GM06990 (cell line): Measurements from ENCODE around the gene AHCYL2.

Experiments used
- DNase-seq: peaks from one replicate; pipeline ENCODE4 v3.0.0-alpha.2; 2011; ENCODE audit not compliant: insufficient read length; ENCODE audit errors: extremely low read depth
- H3K27me3 ChIP-seq: replicated peaks from 2 replicates; pipeline ENCODE4 v1.6.0; 2011; ENCODE audit warnings: low read length; ENCODE audit not compliant: control insufficient read depth, insufficient read depth
- H3K36me3 ChIP-seq: 2 replicates; pipeline ENCODE4 v1.5.1; 2011; ENCODE audit warnings: low read length; ENCODE audit not compliant: control insufficient read depth, insufficient read depth
- H3K4me3 ChIP-seq: replicated peaks from 2 replicates; pipeline ENCODE4 v1.5.1; 2011; ENCODE audit warnings: low read depth, mild to moderate bottlenecking, control low read depth, low read length
- CTCF ChIP-seq: IDR thresholded peaks from 2 replicates; pipeline ENCODE4 v1.5.1; 2011; ENCODE audit warnings: low read length, control low read depth, mild to moderate bottlenecking, inconsistent platforms; ENCODE audit not compliant: insufficient read depth, poor library complexity, severe bottlenecking

AHCYL2 gene

DNA sequence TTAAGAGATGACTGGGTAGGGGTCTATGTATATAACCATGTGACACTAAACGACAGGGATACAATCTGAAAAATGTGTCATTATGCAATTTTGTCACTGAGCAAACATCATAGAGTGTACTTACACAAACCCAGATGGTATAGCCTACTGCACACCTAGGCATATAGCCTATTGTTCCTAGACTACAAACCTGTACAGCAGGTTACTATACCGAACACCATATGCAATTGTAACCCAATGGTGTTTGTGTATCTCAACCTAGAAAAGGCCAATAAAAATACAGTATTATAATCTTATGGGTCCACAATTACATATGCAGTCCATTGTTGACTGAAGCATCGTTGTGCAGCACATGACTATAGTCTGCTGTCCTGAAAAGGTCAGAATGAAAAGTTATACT is 232.3 kb downstream of the AHCYL2 start:
- Histone ChIP-seq H3K27me3 (no peaks in the 10 kb centered on the region), H3K36me3 (peaks cover 2% of the 10 kb centered on the region), H3K4me3 (no peak overlapping the region)
- no peak for DNase-seq
- no peak for TF ChIP-seq CTCF

DNA sequence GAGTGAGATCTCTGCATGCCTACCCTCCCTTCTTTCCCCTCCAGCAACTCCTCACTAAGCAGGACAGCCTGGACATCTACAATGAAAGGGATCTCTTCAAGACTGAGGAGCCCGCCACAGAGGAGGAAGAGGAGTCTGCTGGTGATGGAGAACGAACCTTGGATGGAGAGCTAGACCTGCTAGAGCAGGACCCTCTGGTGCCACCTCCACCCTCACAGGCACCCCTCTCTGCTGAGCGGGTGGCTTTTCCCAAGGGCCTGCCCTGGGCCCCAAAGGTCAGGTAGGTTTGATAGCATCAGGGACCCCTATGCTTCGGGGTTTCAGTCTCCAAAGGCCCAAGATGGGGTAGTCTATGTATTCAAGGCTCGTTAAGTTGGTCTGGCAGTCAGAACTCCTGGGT is 233.3 kb downstream of the AHCYL2 start:
- TF ChIP-seq CTCF: no peak
- Histone ChIP-seq H3K4me3 (no peak overlapping the region), H3K36me3 (peaks cover 2% of the 10 kb centered on the region)

GRCh38 chr7:129461809-129462208 is 237.0 kb downstream of the AHCYL2 start:
- no peak for TF ChIP-seq CTCF
- Histone ChIP-seq H3K36me3 (peaks cover 4% of the 10 kb centered on the region), H3K4me3 (no peak overlapping the region), H3K27me3 (no peaks in the 10 kb centered on the region)
- no peak for DNase-seq

More for the DNA sequence above, 233.3 kb downstream of the AHCYL2 start:
- H3K27me3 ChIP-seq: no peaks in the 10 kb centered on the region
- no peak for DNase-seq

GRCh38 chr7:129462420-129462819 is 237.6 kb downstream of the AHCYL2 start:
- Histone ChIP-seq H3K27me3 (no peaks in the 10 kb centered on the region), H3K4me3 (no peak overlapping the region), H3K36me3 (peaks cover 4% of the 10 kb centered on the region)
- no peak for DNase-seq
- no peak for TF ChIP-seq CTCF

DNA sequence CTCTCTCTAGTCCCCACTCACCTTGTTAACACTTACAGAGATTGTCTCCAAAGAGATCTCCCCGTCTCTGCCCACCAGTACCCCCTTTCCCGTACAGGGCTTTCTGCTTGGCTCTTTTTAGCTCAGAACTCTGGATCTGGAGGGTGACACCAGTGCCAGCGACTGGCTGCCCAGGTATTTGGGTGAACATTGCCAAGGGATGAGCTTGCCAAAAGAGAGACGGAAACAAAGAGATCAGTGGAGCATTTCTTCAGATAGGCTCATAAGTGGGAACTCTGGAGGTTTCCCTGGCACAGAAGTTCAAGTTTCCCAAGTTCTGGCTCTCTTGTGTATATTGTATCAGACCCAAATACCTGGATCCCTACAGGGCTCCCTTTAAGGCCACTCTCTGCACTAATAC is 239.4 kb downstream of the AHCYL2 start:
- Histone ChIP-seq H3K36me3 (peaks cover 4% of the 10 kb centered on the region), H3K4me3 (no peak overlapping the region), H3K27me3 (no peaks in the 10 kb centered on the region)
- TF ChIP-seq CTCF: no peak
- DNase-seq: no peak

DNA sequence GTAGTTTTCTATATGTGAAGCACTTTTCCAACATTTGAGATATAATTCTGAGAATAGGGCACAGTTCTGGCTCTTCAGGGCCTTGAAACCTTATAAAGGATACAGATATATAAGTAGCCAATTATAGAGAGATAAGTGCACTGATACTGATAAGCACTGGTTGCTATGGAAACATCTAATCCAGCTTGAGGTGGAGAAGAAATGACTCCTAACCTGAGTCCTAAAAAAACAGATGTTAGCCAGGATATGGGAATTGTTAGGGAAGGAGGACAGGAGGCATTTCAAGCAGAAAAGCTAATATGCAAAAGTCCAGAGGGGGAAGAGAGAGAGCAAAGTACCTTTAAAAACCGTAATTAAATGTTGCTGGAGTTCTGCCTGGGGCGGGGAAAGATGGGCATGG is 240.2 kb downstream of the AHCYL2 start:
- Histone ChIP-seq H3K27me3 (no peaks in the 10 kb centered on the region), H3K4me3 (no peak overlapping the region), H3K36me3 (peaks cover 4% of the 10 kb centered on the region)
- DNase-seq: no peak
- TF ChIP-seq CTCF: no peak
